ENCODE measurements around the gene CUX1.

GRCh38 chr7:101857358-101857811, 40.0 kb downstream of the CUX1 start:
- TF ChIP-seq, protein P1, sequence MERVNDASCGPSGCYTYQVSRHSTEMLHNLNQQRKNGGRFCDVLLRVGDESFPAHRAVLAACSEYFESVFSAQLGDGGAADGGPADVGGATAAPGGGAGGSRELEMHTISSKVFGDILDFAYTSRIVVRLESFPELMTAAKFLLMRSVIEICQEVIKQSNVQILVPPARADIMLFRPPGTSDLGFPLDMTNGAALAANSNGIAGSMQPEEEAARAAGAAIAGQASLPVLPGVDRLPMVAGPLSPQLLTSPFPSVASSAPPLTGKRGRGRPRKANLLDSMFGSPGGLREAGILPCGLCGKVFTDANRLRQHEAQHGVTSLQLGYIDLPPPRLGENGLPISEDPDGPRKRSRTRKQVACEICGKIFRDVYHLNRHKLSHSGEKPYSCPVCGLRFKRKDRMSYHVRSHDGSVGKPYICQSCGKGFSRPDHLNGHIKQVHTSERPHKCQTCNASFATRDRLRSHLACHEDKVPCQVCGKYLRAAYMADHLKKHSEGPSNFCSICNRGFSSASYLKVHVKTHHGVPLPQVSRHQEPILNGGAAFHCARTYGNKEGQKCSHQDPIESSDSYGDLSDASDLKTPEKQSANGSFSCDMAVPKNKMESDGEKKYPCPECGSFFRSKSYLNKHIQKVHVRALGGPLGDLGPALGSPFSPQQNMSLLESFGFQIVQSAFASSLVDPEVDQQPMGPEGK (CRISPR knock-in tag; IDR thresholded peaks at IDR 0.05; ENCODE audit: borderline replicate concordance): no peak
- TF ChIP-seq SNAI2 (CRISPR knock-in tag; IDR thresholded peaks at IDR 0.05) (no peak), TSHZ2 (CRISPR knock-in tag; IDR thresholded peaks at IDR 0.05) (no peak), ZFP30 (CRISPR knock-in tag; IDR thresholded peaks at IDR 0.05) (no peak), OSR1 (CRISPR knock-in tag; IDR thresholded peaks at IDR 0.05) (no peak), ARNTL (CRISPR knock-in tag; IDR thresholded peaks at IDR 0.05; ENCODE audit: borderline replicate concordance, low read depth) (no peak), TCF4 (CRISPR knock-in tag; IDR thresholded peaks at IDR 0.05; ENCODE audit: borderline replicate concordance) (0 out of 2 replicates have a peak, but pooled peaks have one; percentile 24), ZFP3 (CRISPR knock-in tag; IDR thresholded peaks at IDR 0.05) (no peak; the same call in 1 of the 2 replicates), CSDC2 (CRISPR knock-in tag; IDR thresholded peaks at IDR 0.05) (no peak), PPARA (CRISPR knock-in tag; IDR thresholded peaks at IDR 0.05; ENCODE audit: borderline replicate concordance) (no peak), BACH2 (CRISPR knock-in tag; IDR thresholded peaks at IDR 0.05; ENCODE audit: borderline replicate concordance) (no peak), ZNF70 (CRISPR knock-in tag; IDR thresholded peaks at IDR 0.05) (no peak), ZNF8 (CRISPR knock-in tag; IDR thresholded peaks at IDR 0.05) (no peak)
- TF ChIP-seq, protein P2, sequence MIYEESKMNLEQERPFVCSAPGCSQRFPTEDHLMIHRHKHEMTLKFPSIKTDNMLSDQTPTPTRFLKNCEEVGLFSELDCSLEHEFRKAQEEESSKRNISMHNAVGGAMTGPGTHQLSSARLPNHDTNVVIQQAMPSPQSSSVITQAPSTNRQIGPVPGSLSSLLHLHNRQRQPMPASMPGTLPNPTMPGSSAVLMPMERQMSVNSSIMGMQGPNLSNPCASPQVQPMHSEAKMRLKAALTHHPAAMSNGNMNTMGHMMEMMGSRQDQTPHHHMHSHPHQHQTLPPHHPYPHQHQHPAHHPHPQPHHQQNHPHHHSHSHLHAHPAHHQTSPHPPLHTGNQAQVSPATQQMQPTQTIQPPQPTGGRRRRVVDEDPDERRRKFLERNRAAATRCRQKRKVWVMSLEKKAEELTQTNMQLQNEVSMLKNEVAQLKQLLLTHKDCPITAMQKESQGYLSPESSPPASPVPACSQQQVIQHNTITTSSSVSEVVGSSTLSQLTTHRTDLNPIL (CRISPR knock-in tag; IDR thresholded peaks at IDR 0.05; ENCODE audit: low read depth): no peak

Data from SK-N-SH treated with all-trans-retinoic acid at 6 μM for 48 hours (cell line).